GM21423 (cell line): Measurements from ENCODE around the gene RBMS2.

Experiments
- ATAC-seq: cut with Tn5 transposase; IDR thresholded peaks from one replicate; pipeline ENCODE4 v1.9.1; 2021; ENCODE audit warnings: mild to moderate bottlenecking, moderate library complexity; ENCODE audit not compliant: unreplicated experiment

The RBMS2 gene

DNA sequence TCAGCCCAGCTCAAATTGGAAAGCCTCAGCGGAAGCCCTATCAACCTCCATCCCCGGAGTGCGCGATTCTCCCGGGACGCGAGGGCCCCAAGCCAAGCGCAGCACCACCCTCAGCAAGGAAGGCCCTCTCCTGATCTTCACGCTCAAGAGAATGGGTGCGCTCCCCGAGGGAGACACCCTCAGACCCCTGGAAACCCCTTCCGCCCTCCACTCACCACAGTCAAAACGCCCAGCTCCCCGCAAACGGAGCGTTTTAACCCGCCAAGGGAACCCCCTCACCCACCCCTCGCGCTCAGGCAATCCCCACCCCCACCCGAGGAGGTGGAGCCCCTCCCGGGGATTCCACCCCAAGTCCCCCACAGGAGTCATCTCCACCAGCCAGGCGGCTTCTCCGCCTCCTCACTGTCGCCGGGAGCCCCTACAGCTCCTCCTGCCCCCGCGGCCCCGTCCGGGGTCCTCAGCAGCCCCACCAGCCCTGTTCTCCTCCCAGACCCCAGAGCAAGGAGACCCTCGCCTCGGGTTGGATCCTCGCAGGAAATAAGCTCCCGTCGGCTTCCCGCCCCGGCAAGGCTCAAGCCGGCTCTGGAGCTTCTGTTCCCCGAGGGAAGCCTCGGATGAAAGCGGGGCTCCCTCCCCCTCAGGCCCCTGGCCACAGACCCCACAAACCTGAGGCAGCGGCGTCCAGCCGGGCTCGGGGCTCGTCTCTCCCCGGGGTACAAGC lies 108.0 kb downstream of the RBMS2 start:
- ATAC-seq, result peak; percentile 6

DNA sequence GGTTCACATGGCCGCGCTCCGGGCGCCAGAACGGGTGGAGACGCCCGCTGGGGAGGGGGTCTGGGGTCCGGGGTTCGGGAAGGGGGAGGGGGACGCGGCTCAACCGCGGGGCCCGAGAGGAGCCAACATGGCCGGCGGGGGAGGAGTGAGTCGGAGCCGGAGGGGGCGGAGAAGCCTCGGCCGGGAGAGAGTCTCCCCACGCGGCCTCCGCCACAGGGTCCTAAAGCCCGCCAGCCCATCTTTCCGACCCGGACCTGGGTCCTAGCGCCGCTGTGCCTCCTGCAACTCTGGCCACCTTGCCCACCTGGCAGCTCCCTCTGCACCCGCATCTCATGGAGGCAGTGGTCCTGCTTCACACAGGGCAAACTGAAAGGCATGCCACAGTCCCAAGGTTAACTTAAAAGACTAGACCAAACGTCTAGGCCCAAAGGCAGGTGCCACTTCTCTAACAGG lies 108.6 kb downstream of the RBMS2 start, which contains the start of gene BAZ2A:
BAZ2A (minus strand) TSS at position 147 of the 453 bp plus-strand sequence. CDS start 12,796 bp downstream, outside the sequence.
- ATAC-seq, result peak; percentile 52

DNA sequence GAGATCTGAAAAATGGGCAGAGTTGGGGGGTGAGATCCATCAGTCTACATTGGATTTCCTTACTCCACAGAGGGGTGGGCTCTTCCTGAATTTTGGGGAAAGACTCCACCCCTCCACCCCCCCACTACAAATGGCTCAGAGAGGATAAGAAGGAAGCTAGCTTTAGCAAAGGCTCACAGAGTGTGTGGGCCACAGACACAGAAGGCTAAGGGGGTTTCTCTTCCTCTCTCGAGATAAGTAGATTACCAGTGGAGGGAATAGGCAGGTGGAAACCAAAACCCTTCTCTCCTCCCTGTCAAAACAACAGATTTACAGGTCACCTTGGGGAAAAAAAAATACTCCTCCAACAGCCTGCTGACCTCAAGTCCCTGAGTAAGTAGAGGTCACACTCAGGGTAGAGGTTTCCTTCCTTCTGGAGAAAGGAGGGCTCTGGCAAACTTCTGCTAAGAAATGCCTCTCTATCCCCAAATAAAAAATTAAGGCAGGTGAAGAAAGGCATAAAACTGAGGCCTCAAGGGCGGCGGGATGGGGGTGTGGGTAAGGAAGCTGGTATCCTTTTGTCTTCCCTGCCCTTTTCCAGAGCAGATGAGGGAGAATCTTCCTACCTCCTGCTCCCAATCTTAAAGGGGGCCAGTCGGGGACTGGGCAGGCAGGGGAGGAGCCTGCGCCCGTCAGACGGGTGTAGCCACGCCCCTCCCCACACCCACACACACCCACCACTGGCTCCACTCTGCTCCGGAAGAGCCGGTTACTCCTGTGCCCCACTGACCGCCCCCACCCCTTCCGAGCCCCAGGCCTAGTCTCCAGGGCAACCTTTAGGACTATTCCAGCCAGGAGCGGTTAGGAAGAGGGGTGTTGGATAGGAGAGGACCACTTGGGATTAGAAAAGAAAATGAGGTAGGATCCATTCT lies 110.4 kb downstream of the RBMS2 start:
- no peak for ATAC-seq

DNA sequence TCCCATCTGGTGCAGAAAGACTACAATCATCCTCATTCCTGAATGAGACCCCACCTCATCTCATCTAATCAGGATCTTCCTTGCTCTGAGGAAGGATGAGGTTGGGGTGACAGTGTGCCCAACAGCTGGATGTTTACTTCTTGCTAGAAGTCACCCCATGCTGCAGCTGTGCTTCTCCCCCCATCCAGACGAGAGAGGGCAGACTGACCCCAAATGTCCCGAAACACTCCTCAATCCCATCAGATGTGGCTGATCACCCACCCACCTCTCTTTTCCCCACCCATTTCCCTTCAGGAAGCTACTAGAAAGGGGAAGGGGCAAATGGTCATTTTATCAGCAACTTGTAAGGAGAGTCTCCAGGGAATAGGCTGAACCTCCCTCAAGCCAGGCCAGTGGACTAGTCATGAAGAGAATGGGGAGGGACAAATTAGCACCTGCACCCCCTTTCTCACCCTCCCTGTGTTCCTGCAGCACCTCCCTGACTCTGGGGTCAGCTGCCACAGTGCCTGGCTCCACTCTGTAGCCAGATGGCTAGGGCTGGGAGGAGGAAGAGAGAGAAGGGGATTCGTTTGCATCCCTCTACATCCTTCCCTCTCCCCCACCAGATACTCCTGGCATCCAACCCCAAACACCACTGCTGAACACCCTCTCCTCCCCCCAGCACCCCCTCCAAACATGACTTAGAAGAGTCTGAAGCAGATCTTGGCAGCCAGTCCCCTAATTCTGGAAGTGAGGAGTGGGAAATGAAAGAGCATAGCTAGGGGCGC lies 111.3 kb downstream of the RBMS2 start:
- ATAC-seq, result no peak

DNA sequence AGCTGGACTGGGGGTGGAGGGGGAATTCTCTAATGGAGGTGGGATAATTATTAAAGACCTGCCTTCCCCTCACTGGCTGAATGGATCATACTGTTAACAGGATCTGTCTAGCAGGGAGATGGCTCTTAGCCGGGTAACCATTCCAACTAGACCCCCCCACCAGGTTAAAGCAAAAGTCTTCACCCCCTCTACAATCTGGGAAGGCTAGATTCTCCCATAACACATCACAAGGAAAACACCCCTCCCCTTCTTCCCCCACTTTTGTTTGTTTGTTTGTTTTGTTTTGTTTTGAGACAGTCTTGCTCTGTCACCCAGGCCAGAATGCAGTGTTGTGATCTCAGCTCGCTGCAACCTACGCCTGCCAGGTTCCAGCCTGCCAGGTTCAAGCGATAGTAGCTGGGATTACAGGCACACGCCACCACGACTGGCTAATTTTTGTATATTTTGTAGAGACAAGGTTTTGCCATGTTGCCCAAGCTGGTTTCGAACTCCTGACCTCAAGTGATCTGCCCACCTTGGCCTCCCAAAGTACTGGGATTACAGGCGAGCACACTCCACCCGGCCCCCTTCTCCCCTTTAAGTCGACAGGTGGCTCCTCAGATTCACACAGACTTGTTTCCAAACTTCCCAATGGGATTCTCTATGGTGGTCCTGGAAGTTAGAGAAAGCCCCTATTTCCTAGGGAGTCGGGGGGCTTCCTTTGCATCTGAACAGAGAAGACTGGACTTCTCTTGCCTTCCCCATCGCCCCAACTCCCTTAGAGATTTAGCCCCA lies 112.0 kb downstream of the RBMS2 start:
- ATAC-seq, result no peak

DNA sequence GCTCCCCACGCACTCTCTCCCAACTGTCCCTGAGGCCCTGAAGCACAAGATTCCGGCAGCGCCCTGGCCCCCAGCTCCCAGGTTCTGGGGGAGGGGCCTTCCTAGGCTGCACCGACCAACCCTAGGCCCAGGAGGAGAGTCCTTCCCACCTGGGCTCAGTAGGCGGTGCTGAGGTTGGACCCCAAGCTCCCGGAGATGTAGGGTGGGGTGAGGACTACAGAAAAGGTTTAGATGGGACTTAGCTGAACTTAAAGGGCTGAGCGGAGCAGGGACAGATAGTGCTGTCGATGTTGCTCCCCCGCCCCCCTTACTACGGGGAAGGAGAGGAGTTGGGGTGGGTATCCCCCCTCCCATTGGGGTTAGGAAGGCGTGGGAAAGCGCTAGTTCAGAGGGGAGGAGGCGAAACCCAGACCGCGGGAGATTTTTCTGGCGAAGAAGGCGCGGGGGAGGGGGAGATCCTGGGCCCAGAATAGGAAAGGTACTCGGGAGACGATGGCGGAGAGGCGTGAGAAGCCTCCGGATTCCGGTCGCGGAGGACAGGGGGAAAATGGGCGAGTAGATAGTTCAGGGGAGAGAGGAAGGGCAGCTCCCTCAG lies 112.7 kb downstream of the RBMS2 start:
- ATAC-seq, result no peak

DNA sequence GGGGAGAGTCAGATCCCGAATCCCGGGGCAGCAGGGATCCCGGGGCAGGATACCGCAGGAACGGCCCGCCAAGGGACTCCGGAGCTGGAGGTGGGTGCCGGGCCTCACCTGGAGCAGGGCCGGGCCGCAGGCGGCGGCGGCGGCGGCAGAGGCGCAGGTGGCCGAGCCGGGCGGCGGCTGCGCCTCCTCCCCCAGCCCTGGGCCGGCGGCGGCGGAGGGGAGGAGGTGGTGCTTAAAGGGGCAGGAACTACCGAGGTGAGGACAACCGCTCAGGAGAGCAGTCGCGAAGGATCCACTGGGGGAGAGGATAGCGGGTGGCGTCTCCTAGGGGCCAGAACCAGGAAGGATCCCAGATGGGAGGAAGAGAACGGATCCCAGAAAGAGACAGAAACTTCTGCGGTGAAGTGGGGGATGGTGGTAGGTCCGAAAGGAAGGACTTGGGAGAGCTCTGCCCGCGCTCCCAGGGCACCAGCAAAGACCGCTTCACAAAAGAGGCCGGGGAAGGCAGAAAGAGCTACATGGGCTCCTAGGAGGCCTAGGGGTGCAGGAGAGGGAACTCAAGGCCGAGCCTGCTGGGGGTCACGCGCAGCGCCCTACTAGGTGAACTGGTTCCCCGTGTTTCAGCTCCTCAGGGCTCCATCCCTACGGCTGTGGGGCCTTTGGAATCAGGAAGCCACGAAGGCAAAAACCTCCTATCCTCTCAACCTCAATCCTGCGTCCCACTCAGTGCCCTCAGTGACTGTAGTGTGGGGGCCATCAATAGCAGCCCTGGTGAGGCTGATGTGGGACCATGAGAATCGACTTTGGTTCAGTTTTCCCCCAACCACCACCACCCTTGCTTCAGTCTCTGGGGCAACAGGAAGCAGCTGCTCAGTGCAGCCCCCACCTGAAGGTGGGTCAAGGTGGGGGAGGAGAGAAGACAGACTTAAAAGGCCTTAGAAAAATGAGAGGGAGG lies 113.5 kb downstream of the RBMS2 start:
- ATAC-seq, result peak; percentile 26

DNA sequence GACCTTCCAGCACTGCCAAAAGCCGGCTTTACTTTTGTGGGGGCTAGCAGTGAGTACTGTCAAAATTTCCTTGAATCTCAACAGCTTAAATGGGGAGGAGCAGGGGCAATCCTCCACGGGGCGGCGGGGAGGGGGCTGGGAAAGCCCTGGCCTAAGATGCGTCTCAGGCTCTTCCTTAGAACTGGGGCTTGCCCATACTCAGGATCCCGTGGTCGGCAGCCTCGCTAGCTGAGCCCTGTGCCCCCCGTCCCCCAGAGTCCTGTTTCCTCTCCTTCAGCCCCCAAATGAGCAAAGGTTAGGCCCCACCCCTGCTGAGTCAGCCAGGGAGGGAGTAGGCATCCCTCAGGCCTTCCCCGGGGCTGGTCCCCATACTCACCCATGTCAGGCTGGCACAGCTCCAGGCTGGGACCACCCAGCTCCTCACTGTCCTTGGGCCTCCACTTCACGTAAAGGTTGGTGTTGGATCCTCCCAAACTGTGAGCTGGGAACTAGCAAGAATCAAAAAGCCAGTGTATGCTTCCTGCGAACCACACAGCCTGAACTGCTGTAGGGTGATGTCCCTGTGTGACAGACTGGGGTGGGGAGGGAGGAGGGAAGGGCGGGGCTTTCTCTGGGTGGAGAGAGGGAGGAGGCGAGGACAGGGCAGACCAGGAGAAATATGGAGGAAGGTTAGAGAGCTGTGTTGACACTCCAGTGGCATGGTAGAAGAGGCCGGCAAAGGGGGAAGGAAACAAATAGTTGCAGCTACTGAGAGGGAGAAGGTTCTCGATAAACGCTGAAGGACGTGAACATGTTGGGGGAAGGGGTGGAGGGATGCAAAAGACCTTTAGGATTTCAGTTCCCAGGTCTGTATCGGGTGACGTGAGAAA lies 114.4 kb downstream of the RBMS2 start:
- ATAC-seq, result peak; percentile 38

DNA sequence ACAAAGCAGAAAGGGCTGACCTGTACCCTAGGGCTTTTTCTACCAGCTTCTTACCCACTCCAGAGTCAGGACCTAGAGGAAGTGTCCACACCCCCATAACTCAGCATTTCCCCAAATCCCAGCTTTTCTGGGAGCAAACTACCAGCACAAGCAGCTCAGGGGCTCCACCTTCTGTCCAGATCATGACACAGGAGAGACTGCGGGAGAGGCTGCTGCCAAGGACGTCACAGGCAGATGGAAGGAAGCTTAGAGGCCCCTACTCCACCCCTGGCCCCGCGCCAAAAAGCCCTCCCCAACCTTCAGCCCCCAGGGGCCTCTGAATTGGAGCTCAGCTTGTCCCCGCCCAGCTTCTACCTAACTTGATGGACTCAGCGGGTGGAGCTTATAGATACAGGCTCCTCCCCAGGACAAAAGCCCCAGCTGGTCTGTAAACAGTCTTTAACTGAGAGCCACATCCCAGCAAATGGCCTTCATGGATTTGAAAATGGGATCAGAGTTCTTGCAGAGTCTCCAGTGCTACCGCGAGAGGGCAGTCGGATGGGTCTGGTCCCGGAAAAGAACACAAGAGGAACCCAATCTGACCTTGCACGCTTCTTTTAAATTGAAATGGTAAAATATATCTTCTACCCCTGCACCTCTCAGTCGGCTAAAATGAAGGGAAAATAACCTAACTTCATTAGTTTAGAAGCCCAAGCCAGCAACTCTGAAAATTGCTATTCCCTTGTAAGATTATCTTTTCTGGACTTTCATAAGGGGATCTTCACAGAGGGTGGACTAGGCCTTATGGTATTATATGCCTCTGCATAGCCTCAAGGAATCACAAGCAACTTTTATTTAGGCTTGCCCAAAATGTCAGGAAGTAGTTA lies 115.3 kb downstream of the RBMS2 start:
- peak; percentile 53 for ATAC-seq

DNA sequence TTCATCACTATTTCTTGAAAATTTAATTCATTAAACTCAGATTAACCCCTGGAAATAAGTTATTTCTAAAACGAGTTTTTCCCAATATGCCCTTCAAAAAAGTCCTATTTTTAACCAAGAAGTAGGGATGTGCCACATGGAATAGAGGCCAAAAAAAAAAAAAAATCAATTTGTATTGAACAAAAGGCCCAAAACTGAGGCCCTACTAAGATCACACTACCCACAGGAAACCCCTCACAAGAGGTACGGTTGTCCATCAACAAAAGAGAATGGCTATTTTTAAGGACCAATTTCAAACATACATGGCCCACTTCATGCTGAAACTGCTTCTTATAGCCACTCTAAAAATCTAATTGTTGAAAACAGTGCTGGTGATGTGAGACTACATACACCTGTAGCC lies 116.0 kb downstream of the RBMS2 start:
- no peak for ATAC-seq

DNA sequence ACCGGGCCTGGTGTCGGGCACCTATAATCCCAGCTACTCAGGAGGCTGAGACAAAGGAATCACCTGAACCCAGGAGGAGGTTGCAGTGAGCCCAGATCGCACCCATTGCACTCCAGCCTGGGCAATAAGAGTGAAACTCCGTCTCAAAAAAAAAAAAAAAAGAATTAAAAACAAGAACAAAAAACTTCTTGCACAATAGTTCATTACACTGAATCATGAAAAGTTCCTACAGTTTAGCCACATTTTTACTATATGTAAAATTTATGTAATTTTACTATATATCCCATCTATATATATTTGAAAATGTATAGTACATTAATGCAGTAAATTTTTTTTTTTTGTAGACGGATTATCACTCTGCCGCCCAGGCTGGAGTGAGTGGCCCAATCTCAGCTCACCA lies 119.6 kb downstream of the RBMS2 start:
- ATAC-seq, result no peak

DNA sequence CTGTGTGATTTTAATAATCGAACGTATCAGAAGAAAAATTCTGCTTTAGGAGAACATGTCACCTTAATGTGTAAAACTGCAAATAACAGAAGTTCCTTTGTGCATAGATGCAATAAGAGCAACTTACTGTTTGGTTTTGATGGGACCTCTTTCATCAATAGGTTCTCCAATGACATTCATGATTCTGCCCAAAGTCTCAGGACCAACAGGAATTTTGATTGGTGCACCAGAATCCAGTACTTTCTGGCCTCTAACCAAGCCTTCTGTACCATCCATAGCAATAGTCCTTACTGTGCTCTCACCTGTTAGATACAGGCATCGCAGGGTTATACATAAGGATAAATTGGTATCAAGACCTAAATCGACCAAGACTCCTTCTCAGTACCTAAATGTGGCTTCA lies 123.0 kb downstream of the RBMS2 start:
- no peak for ATAC-seq

DNA sequence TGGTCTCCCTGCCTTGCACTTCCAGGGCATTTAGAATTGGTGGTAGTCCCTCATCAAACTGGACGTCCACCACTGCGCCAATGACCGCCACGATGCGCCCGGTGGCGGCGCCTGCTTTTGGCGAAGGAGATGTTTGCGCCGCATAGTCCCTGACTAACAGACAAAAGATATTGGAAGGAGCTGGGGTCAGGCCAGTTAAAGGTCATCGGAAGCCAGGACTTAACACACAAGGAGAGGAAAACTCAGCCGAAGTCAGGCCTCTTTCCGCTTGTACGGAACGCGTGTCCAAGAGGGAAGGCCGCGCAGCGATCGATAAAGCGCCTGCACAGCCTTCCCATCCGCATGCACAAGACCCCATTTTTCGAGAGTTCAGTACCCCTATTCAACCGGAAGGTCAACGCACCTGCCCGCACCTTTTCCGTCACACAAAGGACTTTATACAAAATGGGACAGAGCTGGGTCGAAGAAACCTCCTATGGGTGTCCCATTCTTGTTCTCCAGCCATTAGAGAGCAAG lies 123.6 kb downstream of the RBMS2 start:
- ATAC-seq, result no peak
